ENCODE measurements around the gene WIPI1.

The WIPI1 gene

DNA sequence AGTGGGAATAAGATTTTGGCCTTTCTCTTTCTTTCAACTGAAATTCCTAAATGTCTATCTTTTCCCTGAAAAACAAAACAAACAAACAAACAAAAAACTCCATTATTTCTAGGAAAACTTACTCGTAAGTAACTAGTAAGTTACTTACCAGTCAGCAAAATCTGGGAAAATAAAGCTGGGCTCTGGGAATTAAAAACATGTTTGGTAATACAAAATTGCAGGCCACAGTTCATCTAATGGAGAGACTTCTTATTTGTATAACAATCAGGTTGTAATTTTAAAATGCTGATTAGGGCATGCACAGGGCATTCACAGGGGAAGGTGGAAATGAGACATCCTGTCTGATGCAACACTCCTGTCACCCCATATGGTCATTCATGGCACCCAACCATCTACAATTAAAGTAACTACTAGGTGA lies 3.8 kb upstream of the WIPI1 start:
- no peak for DNase-seq (ENCODE audit: extremely low read depth in 1 of 2, low read depth in 1 of 2)

DNA sequence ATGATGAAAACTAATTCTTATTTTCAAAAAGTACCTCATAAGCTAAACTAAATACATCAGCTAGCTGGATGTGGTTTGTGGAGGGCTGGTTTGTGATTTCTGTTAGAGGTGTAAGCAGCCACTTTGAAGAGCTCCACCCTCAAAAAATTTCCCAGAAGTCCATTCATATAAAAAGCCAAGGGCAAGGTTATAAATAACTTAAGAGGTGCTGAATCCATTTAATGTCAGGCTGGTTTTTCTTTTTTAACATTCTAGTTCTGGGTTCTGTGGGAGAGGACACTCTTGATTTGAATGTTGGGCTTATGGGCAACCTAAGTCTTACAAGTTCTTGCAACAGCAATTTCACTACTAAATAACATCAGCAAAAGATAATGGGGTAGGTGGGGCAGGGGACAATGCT lies 3.4 kb upstream of the WIPI1 start:
- DNase-seq (ENCODE audit: extremely low read depth in 1 of 2, low read depth in 1 of 2): no peak

DNA sequence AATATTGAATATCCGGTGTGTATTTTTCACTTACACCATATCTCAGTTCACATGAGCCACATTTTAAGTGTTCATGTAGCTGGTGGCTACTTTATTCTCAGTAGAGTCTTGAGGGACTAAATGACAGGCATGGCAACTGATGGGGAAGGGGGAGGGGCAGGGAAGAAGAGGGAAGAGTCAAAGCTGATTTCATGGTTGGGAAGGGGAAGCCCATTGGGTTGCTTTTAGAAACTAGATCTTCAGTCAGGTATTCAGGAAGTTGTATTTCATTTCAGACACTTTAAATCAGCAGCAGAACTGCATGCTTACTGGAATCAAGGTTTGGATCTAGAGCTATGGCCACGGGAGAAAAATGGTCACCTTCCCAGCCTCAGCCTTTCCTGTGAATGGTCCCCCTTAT lies 2.9 kb upstream of the WIPI1 start:
- DNase-seq (ENCODE audit: extremely low read depth in 1 of 2, low read depth in 1 of 2): no peak

DNA sequence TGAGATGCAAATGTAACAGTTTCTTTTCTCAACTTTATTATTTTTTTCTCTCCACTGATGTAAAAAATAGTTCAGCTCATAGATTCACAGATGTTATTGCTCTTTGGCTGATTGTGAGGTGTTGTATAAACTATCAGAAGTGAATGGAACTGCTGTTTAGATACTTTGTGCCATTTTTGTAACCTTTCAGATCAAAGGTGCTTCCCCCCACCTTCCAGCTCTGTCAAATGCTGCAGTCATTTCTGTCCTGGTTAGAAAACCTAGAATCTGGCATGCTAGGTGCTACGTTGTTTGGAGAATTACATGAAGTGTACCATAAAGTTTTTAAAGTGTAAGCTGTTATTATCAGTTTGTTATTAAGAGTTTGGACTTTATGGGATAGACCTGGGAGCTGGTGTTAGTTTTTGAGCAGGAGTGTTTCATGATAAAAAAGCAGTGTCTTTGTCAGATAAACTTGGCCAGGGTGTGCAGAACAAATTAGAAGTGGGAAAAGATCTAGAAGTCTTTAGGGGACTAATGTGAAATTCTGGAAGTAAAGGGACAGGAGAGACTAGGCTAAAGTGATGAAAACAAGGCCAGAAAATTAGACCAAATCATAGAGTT lies 1.8 kb upstream of the WIPI1 start:
- no peak for DNase-seq (ENCODE audit: extremely low read depth in 1 of 2, low read depth in 1 of 2)

DNA sequence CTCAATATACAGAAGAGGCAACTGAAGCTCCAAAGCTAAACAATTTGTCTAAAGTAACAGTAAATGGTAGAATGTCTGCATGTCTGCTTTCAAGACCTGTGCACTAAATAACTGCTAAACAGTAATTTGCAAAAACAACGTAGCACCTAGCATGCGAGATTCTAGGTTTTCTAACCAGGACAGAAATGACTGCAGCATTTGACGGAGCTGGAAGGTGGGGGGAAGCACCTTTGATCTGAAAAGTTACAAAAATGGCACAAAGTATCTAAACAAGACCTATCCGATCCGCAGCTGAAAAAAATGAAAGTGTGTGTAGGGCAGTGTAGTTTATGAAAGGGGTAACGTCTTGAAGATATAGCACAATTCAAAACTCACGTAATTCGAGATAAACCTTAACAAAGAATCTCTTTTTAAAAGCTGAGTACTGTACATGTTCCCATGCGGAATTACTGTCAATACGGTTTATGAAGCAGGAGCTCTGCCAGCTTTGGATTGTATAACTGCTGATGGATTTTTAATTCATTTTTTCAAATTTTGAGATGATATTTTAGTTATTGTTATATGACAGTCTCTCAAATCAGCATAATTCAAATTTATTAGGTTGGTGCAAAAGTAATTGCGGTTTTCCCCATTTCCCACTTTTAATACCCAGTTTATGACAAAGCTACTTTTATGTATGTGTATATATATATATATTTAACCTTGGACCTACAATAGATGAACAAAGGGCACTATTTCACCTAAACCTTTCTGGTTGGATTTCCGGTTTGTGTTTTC lies 1.2 kb upstream of the WIPI1 start:
- no peak for DNase-seq (ENCODE audit: extremely low read depth in 1 of 2, low read depth in 1 of 2)

DNA sequence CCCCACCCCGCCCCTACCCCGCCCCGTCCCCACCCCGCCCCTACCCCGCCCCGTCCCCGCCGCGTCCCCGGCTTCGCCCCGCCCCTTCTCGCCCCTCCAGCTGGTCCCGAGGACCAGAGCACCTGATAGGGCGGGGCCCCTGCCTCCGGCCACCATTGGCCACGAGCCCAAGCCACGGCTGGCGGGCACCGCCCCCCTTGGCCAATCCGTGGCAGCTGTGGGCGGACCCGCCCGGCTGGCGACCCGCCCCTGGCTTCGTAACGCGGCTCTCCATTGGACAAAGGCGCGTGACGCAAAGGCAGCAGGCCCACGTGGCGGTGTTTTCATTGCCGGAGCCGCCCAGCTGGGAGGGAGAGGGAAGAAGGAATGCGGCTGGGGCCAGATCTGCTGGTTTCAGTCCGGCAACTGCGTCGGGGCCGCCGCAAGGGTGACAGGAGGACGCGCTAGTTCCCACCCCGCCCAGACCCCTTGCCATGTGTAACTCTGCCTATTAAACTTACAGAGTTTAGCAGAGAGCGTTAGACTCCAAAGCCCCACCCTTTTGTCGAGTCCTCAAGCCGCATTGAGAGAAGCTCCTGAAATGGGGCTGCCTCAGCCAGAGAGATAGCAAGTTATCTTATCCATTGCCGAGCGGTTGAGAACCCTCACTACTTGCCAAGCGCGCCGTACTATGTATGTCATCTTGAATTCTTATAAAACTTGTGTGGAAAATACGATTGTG lies 403 bp upstream of the WIPI1 start:
- peak; percentile 90 to 97 for DNase-seq (ENCODE audit: extremely low read depth in 1 of 2, low read depth in 1 of 2)

DNA sequence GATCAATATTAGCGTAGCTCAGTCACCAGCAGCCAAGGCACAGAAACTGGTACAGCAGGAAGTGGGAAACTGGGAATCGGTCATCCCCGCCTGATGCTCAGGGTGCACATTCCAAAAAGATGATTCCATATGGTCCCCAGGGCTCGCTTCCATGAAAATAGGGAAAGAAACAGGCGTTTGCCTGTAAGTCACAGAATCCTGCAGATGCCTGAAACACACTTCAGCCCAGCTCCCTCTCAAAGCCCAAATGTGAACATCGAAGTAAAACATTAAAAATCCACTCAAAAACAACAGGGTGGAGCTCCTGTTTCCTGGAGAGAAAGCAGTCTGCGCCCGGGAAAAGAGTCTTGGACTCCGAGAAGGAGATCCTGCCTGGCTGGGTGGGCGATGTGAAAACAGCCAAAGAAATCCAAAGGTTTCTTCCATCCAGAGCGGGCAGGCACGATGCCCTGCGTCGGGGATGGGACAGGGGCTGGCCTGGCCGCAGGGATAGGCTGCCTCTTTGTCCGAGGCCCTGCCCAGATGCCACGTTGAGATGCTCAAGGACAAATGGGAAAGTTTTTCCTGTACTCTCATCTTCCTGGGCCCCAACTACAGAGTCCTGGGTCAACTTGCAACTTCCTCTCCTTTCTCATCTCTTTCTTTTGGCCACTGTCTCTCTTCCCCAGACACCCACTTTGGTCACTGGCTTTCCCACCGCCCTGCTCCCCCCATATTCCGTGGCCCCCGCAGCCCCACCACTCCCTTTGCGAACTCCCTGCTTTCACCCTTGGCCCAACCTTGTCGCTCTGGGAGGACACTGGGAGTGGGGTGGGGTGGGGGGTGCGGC lies 743 bp downstream of the WIPI1 start:
- DNase-seq (ENCODE audit: extremely low read depth in 1 of 2, low read depth in 1 of 2): no peak

DNA sequence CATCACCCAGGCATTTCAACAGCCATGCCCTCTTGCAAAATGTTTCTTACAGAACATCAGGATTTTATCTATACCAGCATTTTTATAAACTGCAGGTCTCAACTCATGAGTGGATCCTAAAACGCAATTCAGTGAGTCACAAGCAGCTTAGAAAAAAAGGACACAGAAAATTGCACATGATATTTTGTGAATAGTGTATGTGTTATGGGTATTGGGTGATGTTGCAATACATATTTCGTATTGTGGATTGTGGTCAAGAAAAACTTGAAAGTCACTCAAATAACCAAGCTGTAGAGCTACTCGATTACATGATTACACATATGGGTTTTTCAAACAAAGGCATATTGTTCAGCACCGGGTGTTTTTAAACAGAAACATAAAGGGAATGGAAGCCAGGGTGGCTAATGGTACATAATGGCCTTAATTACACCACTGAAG lies 1.4 kb downstream of the WIPI1 start:
- DNase-seq (ENCODE audit: extremely low read depth in 1 of 2, low read depth in 1 of 2): no peak

DNA sequence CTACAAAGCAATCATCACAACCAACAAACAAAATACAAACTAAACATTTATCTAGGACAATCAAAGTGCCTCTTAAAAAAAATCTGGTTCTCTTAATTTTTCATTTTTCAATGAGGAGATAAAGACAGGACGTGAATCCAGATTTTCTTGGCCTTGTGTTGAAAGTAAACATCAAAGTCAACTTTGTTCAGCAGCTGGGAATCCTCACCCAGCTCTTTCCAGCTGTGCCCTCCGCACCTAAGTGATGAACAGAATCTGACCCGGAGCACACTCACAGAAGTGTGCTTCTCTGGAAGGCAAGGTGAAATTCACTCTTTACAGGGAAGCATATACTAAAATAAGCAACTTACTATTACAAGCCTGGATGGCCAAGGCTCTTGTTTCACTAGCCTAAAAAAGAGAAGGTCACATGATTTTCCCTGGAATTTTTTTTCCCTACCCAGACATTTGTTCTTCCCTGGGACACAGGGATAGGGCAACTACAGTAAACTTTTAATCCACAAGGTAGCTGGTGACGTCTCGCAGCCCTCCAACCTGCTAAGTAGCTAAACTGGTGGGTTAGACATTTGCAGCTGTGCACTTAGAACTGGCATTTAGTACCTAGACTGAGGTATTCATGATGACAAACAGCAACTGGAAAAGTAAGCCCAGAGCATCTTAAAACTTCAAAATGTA lies 3.2 kb downstream of the WIPI1 start:
- no peak for DNase-seq (ENCODE audit: extremely low read depth in 1 of 2, low read depth in 1 of 2)

DNA sequence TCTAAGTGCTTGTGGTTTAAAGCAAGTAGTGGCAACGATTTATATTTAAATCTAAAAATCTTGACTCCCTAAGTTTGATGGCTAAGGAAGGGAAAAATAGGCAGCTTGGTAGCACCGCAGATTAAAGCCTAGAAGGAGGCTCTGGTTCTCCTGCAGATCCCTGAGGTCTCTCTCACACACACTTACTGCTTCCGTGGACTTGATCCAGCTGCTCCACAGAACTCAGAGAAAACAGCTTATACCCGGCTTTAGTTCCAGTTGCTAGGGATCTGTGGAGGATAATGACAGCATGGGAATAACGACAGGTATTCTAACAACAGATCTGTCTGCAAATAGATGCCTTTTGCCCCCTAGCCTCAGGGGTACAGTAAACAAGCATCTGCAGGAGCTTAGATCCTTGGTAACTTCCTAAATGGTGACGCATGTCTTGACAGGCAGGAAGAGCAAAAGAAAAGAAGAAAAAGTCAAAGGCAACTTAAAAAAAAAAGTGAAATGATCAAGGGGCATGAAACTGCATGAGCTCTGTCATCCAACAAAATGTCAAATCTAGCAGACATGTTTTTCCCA lies 4.5 kb downstream of the WIPI1 start:
- no peak for DNase-seq (ENCODE audit: extremely low read depth in 1 of 2, low read depth in 1 of 2)

DNA sequence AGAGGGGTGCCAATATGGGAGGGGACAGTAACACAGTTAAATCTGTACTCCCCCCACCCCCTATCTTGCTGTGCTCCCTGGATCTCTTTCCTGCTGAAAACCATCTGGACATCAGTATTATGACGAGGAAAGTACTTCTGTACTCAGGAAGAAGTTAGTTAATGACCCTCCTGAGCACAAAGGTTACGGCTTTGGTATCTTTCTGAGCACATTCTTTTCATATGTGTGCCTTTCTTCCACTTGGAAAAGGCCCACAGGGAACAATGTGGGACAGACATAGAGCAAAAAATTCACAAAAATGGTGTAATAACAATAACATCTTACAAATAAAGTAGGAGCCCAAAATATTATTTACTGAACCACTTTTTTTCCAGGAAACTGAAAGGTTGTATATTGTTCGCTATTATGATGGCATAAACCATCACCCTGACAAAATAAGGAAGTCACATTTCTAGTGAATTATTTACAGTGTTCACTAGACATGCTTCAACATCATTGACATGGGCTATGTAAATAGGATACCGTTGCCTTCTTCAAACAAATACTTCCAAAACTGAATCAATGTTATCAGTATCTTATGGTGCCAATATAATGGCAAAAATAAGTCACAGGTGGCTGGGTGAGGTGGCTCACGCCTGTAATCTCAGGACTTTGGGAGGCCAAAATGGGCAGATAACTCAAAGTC lies 5.5 kb downstream of the WIPI1 start:
- no peak for DNase-seq (ENCODE audit: extremely low read depth in 1 of 2, low read depth in 1 of 2)

DNA sequence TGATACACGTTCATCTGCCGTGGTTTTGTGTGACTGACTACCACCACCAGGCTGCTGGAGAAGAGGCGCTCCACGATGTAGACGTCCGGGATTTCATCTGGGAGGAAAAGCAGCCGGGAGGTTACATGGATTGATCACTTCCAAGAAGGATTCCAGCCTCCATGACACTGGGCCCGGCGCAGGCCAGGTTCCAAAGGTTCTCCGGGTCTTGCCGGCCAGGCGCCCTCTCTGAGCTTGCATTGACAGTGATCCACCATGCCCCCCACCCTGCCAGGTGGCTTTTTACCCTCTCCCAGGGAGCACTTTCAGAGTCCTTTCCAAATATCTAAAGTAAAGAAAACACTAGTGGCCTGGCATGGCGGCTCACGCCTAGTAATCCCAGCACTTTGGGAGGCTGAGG lies 6.5 kb downstream of the WIPI1 start:
- DNase-seq (ENCODE audit: extremely low read depth in 1 of 2, low read depth in 1 of 2): no peak

DNA sequence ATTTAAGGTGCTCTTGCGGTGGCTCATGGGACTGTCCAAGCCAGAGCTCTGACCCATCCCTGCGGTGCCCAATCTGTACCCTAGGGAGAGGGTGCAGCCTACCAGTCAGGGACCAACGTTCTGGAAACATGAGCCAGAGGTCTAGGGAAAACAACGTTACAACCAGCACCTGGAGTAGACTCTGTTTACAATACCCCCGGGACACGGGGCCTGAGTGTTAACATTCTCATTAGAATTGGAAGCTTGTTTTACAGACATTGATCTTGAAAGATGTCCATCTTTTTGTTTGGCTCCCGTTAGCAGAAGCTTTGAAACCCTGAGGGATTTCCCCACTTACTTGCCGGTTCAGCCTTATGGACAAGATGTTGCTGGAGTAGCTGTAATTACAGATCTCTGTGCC lies 6.9 kb downstream of the WIPI1 start:
- no peak for DNase-seq (ENCODE audit: extremely low read depth in 1 of 2, low read depth in 1 of 2)

DNA sequence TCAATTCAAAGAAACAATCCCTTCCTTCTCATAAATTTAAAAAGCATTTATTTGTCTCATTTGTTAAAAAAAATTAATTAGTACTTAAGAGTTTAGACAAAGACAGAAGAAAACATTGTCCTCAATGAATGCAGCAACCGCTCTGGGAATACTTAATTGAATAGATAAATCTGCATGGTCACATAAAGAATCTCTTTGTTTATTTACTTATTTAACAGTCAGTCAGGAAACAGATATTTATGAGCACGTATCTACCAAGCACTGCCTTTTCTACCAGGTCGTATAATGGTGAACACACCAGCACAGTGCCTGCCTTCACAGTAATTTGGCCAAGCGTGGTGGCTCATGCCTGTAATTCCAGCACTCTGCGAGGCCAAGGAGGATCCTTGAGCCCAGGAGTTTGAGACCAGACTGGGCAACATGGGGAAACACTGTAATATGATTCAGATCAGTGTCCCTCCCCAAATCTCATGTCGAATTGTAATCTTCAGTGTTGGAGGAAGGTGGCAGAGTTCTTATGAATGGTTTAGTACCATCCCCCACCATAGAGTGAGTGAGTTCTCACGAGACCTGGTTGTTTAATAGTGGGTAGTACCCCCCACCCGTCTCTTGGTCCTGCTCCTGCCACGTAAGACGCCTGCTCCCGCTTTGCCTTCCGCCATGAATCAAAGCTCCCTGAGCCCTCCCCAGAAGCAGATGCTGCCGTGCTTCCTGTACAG lies 8.1 kb downstream of the WIPI1 start:
- DNase-seq (ENCODE audit: extremely low read depth in 1 of 2, low read depth in 1 of 2): no peak

DNA sequence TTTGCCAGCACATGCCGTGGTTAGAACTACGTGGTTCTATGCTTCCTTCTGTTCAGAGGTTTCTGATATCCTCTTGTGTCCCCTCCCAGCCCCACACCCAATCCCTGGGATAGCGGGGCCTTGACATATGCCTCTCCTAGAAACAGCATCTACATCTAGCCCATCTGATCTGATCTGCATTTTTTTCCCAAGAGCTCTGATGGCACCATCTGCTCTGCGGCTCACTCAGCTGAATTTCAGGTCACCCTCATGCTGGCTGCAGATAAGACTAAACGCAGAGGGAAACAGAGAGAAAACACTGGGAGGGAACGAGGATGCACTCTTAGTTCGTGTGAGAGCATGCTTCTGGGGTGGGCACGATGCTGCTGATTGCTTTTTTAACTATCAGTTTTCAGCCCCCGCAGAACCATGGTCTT lies 10.7 kb downstream of the WIPI1 start:
- DNase-seq (ENCODE audit: extremely low read depth in 1 of 2, low read depth in 1 of 2): no peak

DNA sequence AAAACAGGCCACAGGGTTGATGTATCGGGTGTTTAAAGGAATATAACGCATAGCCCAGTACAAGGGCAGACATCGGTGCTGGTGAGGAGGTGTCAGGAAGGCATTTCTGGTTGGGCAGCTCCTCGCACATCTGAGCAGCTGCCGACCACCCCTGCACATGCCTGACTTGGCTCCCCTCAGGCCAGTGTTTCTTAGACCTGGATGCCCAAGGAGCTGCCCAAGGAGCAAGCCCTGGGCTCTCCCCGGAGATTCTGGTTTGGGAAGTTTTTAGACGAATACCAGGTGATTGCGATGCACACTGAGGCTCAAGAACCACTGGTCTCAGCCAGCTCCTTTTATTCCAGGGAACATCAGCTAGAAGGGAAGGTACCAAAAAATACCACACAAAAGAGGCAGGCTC lies 11.6 kb downstream of the WIPI1 start:
- no peak for DNase-seq (ENCODE audit: extremely low read depth in 1 of 2, low read depth in 1 of 2)

DNA sequence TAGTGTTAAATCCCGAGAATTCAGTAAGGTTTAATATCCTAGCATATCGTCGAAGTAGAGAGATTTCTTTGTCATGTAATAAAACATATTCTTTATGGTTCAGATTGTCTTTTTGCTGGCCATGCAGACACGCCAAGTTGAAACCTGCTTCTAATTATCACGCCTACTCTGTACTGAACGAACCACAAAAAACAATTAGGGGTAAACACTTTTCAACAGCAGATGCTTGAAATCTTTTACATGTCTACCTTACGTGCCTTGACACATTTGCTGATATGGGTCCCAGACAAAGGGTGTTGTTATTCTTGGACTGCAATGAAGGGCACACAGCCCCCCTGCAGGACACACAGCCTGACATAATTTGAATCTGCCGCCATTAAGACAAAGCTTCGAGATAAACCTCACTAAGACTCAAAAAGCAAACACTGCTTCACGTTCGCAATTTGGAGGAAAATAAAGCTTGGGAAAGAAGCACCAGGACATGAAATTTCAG lies 13.3 kb downstream of the WIPI1 start:
- DNase-seq (ENCODE audit: extremely low read depth in 1 of 2, low read depth in 1 of 2): no peak

DNA sequence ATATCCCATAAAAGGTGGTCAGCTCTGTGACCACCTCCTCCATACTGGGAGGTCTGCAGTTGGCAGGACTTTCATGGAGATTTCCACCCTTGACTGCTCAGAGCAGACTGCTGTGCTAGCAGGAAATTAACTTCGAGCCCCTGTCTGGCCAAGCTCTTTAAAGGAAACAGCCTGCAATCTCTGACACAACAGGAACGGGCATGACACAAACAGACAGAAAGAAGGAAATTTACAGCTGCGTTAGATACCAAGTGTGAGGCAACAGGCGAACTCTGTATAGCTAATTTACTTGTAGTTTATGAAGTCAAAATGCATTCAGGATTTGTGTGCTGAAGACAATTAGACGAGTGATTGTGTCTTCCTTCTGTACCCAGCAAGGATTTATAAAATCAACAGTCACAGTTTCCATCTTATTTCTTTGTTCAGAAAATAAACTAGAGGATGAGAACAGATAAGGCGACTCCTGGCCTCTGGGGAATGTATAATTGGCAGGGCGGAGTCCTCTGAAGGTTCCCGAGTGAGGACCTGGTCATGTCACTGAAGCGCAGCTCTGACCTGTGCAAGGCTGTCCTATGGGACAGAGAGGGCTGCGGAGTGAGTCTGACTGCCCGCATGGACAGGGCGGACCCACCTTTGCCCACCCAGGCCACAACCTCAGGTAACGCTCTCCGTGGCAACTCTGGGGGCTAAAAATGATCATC lies 16.1 kb downstream of the WIPI1 start:
- no peak for DNase-seq (ENCODE audit: extremely low read depth in 1 of 2, low read depth in 1 of 2)
